Activated CD4-positive, alpha-beta T cell treated with anti-CD3 and anti-CD28 coated beads for 1 hour (primary cell): Measurements from ENCODE around the gene HMCN2.

Experiments used
- DNase-seq: peaks from one replicate; pipeline ENCODE4 v3.0.0-alpha.2; 2020

HMCN2 gene

GRCh38 chr9:130371196-130371966 is 105.8 kb downstream of the HMCN2 start:
- DNase-seq, result no peak

- DNase-seq, result no peak
These were observed 106.5 kb downstream of the HMCN2 start for GRCh38 chr9:130372057-130372456.

- DNase-seq, result no peak
These were observed 108.2 kb downstream of the HMCN2 start for GRCh38 chr9:130373679-130374325.

- no peak for DNase-seq
These were observed 112.1 kb downstream of the HMCN2 start for GRCh38 chr9:130377612-130378011.

GRCh38 chr9:130378875-130379648 is 113.5 kb downstream of the HMCN2 start:
- DNase-seq, result no peak

GRCh38 chr9:130379649-130379970 is 114.0 kb downstream of the HMCN2 start:
- DNase-seq, result no peak

GRCh38 chr9:130380920-130381469 is 115.4 kb downstream of the HMCN2 start:
- no peak for DNase-seq

- no peak for DNase-seq
These were observed 116.1 kb downstream of the HMCN2 start for GRCh38 chr9:130381660-130382059.

GRCh38 chr9:130382096-130382495 is 116.5 kb downstream of the HMCN2 start:
- DNase-seq, result no peak

GRCh38 chr9:130382636-130383349 is 117.2 kb downstream of the HMCN2 start:
- DNase-seq, result no peak

GRCh38 chr9:130383350-130383715 is 117.8 kb downstream of the HMCN2 start:
- DNase-seq, result no peak

- DNase-seq, result no peak
These were observed 118.6 kb downstream of the HMCN2 start for GRCh38 chr9:130383979-130384676.

GRCh38 chr9:130385257-130385656 is 119.7 kb downstream of the HMCN2 start:
- DNase-seq, result no peak

- no peak for DNase-seq
These were observed 121.8 kb downstream of the HMCN2 start for GRCh38 chr9:130387398-130387797.

GRCh38 chr9:130387905-130388304 is 122.3 kb downstream of the HMCN2 start:
- no peak for DNase-seq

GRCh38 chr9:130390390-130390789 is 124.8 kb downstream of the HMCN2 start:
- DNase-seq, result no peak

- no peak for DNase-seq
These were observed 125.4 kb downstream of the HMCN2 start for GRCh38 chr9:130390986-130391385.

- no peak for DNase-seq
These were observed 126.3 kb downstream of the HMCN2 start for GRCh38 chr9:130391866-130392265.

GRCh38 chr9:130393681-130394071 is 128.1 kb downstream of the HMCN2 start:
- DNase-seq, result no peak

GRCh38 chr9:130394320-130394719 is 128.8 kb downstream of the HMCN2 start:
- DNase-seq, result no peak

- no peak for DNase-seq
These were observed 129.4 kb downstream of the HMCN2 start for GRCh38 chr9:130394814-130395470.
